ENCODE data around the gene STS.

DNA sequence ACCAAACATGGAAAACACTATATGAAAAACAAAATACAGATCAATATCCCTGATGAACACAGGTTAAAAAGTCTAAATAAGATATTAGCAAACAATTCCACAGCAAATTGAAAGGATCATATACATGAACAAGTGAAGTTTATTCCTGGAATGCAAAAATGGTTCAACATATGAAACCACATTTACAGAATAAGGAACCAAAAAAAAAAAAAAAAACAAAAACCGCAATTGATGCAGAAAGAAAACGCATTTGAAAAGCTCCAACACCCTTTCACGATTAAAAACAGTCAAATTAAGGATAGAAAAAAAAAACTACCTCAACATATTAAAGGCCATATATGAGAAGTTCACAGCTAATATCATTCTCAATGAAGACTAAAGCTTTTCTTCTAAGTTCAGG is 45.4 kb upstream of the STS start:
- TF ChIP-seq, protein P1, sequence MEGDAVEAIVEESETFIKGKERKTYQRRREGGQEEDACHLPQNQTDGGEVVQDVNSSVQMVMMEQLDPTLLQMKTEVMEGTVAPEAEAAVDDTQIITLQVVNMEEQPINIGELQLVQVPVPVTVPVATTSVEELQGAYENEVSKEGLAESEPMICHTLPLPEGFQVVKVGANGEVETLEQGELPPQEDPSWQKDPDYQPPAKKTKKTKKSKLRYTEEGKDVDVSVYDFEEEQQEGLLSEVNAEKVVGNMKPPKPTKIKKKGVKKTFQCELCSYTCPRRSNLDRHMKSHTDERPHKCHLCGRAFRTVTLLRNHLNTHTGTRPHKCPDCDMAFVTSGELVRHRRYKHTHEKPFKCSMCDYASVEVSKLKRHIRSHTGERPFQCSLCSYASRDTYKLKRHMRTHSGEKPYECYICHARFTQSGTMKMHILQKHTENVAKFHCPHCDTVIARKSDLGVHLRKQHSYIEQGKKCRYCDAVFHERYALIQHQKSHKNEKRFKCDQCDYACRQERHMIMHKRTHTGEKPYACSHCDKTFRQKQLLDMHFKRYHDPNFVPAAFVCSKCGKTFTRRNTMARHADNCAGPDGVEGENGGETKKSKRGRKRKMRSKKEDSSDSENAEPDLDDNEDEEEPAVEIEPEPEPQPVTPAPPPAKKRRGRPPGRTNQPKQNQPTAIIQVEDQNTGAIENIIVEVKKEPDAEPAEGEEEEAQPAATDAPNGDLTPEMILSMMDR (conservative IDR thresholded peaks at IDR 0.05), result no peak
- TF ChIP-seq EZH2 (IDR thresholded peaks at IDR 0.05; ENCODE audit: low read depth), result no peak

Measured in PC-9 (cell line).